Measurements from ENCODE around the gene GPR17. TPM values are rescaled to one million over a fixed set of nuclear protein-coding genes. Genes with fewer than 3 reads are reported as not detected.
A peak's percentile ranks its signal among the peaks of the same experiment; 100 is the strongest.

Gene GPR17
- total RNA-seq, 4 donors from 2014 or later: not detected

- DNase-seq (ENCODE audit: low spot score): no peak
- ATAC-seq (ENCODE audit: low FRiP score): no peak
- TF ChIP-seq, protein P1, sequence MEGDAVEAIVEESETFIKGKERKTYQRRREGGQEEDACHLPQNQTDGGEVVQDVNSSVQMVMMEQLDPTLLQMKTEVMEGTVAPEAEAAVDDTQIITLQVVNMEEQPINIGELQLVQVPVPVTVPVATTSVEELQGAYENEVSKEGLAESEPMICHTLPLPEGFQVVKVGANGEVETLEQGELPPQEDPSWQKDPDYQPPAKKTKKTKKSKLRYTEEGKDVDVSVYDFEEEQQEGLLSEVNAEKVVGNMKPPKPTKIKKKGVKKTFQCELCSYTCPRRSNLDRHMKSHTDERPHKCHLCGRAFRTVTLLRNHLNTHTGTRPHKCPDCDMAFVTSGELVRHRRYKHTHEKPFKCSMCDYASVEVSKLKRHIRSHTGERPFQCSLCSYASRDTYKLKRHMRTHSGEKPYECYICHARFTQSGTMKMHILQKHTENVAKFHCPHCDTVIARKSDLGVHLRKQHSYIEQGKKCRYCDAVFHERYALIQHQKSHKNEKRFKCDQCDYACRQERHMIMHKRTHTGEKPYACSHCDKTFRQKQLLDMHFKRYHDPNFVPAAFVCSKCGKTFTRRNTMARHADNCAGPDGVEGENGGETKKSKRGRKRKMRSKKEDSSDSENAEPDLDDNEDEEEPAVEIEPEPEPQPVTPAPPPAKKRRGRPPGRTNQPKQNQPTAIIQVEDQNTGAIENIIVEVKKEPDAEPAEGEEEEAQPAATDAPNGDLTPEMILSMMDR (IDR thresholded peaks at IDR 0.05): no peak
These were observed 42.5 kb downstream of the GPR17 start for GRCh38 chr2:127688405-127688804.

GRCh38 chr2:127690696-127691095 lies 44.7 kb downstream of the GPR17 start:
- TF ChIP-seq, protein P1 (IDR thresholded peaks at IDR 0.05): no peak
- DNase-seq (ENCODE audit: low spot score) (no peak), ATAC-seq (ENCODE audit: low FRiP score) (no peak)

DNA sequence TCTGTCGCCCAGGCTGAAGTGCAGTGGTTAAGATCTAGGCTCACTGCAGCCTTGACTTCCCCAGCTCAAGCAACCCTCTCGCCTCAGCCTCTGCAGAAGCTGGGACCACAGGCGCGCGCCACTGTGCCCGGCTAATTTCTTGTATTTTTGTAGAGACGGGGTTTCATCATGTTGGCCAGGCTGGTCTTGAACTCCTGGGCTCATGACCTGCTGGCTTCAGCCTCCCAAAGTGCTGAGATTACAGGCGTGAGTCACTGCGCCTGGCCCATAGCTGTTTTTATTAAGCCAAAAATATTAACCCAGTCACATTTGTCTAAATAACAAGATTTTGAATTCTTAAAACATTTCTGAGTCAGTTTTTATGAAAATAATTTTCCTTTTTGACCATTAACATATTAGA lies 49.0 kb downstream of the GPR17 start:
- ATAC-seq (ENCODE audit: low FRiP score) (no peak), DNase-seq (ENCODE audit: low spot score) (no peak)
- TF ChIP-seq, protein P1 (IDR thresholded peaks at IDR 0.05): no peak

DNA sequence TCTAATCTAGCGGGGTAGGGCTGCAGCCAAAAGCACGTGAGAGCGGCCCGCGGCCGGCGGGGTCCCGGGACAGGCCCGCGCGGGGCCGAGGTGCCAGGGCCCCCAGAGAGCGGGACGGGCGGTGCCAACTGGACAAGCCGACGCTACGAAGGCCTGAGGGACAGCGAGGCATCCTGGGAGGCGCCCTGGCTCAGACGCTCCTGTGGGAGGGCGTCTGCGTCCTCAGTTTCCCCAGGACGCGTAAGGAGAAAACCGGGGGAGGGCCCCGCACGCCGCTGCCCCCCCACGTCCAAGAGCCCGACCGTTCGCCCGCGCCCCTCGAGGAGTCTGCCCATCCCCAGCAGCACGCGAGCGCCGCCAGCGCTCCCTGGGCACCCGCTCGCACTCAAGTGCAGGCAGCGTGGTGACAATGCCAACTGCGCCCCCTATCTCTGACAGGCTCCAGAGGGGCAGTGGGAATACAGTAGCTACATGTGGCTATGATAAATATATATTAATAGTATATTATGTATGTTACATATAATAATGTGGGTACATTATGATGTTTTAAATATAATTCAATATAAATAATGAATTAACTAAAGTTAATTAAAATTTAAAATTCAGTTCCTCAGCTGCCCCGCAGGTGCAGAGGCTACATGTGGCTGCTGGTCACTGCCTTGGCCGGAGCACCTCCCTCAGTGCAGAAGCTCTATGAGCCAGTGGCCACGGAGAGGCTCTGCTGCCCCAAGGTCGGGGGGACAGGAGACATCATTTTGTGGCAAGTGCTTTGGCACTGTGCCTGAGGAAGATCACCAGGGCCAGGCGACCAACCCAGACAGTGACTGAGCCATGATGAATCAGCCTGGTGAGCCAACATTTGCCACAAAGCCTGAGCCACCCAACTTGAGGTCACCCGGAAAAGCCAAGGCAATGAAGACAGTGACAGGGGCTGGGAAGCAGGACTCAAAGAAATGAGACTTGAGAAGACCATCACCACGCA lies 49.8 kb downstream of the GPR17 start:
- ATAC-seq (ENCODE audit: low FRiP score) (peak; percentile 63), DNase-seq (ENCODE audit: low spot score) (no peak)
- TF ChIP-seq, protein P1 (IDR thresholded peaks at IDR 0.05): no peak

DNA sequence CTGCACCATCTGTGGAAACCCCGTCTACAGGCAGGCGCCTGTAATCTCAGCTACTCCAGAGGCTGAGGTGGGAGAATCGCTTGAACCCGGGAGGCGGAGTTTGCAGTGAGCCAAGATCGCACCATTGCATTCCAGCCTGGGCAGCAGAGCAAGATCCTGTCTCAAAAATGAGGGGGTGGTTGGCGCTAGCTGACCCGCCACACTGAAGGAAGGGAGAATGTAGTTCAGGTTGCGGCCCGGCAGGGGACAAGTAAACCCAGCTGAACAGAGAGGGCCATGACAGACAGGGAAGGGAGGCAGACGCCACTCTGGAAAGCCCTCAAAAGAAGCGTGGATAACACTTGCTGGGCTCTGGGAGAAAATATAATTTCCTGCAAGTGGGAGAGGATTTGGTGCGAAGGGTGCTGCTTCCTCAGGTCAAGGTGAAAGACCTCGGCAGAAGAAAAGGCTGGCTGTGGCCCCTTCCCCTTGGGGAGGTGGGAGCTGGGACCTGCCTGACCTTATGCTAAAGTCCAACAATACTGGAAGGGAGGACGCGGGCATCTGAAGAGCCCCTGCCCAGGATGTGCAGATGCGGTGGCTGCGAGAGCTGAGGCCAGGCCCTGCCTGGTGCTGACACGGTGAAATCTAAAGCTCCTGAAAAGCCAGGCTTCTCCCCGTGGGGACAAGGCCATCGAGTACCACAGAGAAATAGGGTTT lies 51.7 kb downstream of the GPR17 start:
- DNase-seq (ENCODE audit: low spot score) (no peak), ATAC-seq (ENCODE audit: low FRiP score) (no peak)
- TF ChIP-seq, protein P1 (IDR thresholded peaks at IDR 0.05): no peak

- DNase-seq (ENCODE audit: low spot score) (no peak), ATAC-seq (ENCODE audit: low FRiP score) (no peak)
- TF ChIP-seq, protein P1 (IDR thresholded peaks at IDR 0.05): no peak
These were observed 52.8 kb downstream of the GPR17 start for GRCh38 chr2:127698553-127699355.

Data from omental fat pad (tissue), 4 donors.